ENCODE results near the gene SMOC2.

The SMOC2 gene

GRCh38 chr6:168640181-168640580, 199.2 kb downstream of the SMOC2 start:
- no peak for TF ChIP-seq CTCF (IDR thresholded peaks at IDR 0.05; ENCODE audit: low read depth, low read length)
- H3K4me3 ChIP-seq (ENCODE audit: low read depth, low read length): no peak overlapping the region

- H3K4me3 ChIP-seq (ENCODE audit: low read depth, low read length): no peak overlapping the region
- no peak for TF ChIP-seq CTCF (IDR thresholded peaks at IDR 0.05; ENCODE audit: low read depth, low read length)
These were observed 199.8 kb downstream of the SMOC2 start for GRCh38 chr6:168640768-168641167.

- TF ChIP-seq CTCF (IDR thresholded peaks at IDR 0.05; ENCODE audit: low read depth, low read length): no peak
- no peak overlapping the region for H3K4me3 ChIP-seq (ENCODE audit: low read depth, low read length)
These were observed 200.5 kb downstream of the SMOC2 start for GRCh38 chr6:168641446-168641845.

GRCh38 chr6:168643401-168643800, 202.4 kb downstream of the SMOC2 start:
- no peak overlapping the region for H3K4me3 ChIP-seq (ENCODE audit: low read depth, low read length)
- TF ChIP-seq CTCF (IDR thresholded peaks at IDR 0.05; ENCODE audit: low read depth, low read length): no peak

GRCh38 chr6:168645326-168645725, 204.3 kb downstream of the SMOC2 start:
- TF ChIP-seq CTCF (IDR thresholded peaks at IDR 0.05; ENCODE audit: low read depth, low read length): no peak

GRCh38 chr6:168647271-168647670, 206.3 kb downstream of the SMOC2 start:
- no peak overlapping the region for H3K4me3 ChIP-seq (ENCODE audit: low read depth, low read length)
- TF ChIP-seq CTCF (IDR thresholded peaks at IDR 0.05; ENCODE audit: low read depth, low read length): no peak

More at GRCh38 chr6:168645326-168645725, 204.3 kb downstream of the SMOC2 start:
- no peak overlapping the region for H3K4me3 ChIP-seq (ENCODE audit: low read depth, low read length)

- no peak overlapping the region for H3K4me3 ChIP-seq (ENCODE audit: low read depth, low read length)
- TF ChIP-seq CTCF (IDR thresholded peaks at IDR 0.05; ENCODE audit: low read depth, low read length): no peak
These were observed 207.5 kb downstream of the SMOC2 start for GRCh38 chr6:168648240-168649125.

All from WI38 (cell line).